Right lung (tissue), 10 donors: ENCODE data around the gene C2CD2. TPM values are rescaled to one million over a fixed set of nuclear protein-coding genes. Genes with fewer than 3 reads are reported as not detected.
"Not testable (repeated sequence)": the region's sequence is repeated elsewhere in the genome, so short reads cannot be mapped to it uniquely, and the experiment has no call there.

Experiments used
- DNase-seq, 2 donors: peaks; one replicate each; pipeline ENCODE4 v3.0.0-alpha.2; 2013
- long read RNA-seq, 8 donors: transcript quantifications; one replicate each; lab custom pipeline, GENCODE V29; 2026
- polyA plus RNA-seq, 5 donors: library from polyadenylated mRNA; unstranded; fragments of 120-200 nt; gene quantifications; one replicate each; pipeline versions ENCODE4 v1.2.1 to v1.2.3, GENCODE V29; 2013; ENCODE audit warnings: inconsistent platforms in 1 of 5, low replicate concordance in 1 of 5; ENCODE audit not compliant: insufficient read length in 5 of 5, insufficient read depth in 1 of 5

The C2CD2 gene
- polyA plus RNA-seq: 10 to 100 TPM; 13.8 to 23.3 (median 19.5) TPM
- long read RNA-seq, donor 1: 0 reads
- long read RNA-seq, donor 2: 0 reads
- long read RNA-seq, donor 3, full-length matches to known transcripts: 2 of 2 reads
- long read RNA-seq, donor 3, partial matches to known transcripts: 0 of 2 reads
- long read RNA-seq, donor 3, other reads (novel, unspliced or antisense): 0 of 2 reads
- long read RNA-seq, donor 4, full-length matches to known transcripts: 2 of 2 reads
- long read RNA-seq, donor 4, partial matches to known transcripts: 0 of 2 reads
- long read RNA-seq, donor 4, other reads (novel, unspliced or antisense): 0 of 2 reads
- long read RNA-seq, donor 5, partial matches to known transcripts: 0 of 2 reads
- long read RNA-seq, donor 5, other reads (novel, unspliced or antisense): 0 of 2 reads
- long read RNA-seq, donor 6: 0 reads
- long read RNA-seq, donor 7, full-length matches to known transcripts: 3 of 3 reads
- long read RNA-seq, donor 7, partial matches to known transcripts: 0 of 3 reads
- long read RNA-seq, donor 7, other reads (novel, unspliced or antisense): 0 of 3 reads
- long read RNA-seq, donor 8: 0 reads

DNA sequence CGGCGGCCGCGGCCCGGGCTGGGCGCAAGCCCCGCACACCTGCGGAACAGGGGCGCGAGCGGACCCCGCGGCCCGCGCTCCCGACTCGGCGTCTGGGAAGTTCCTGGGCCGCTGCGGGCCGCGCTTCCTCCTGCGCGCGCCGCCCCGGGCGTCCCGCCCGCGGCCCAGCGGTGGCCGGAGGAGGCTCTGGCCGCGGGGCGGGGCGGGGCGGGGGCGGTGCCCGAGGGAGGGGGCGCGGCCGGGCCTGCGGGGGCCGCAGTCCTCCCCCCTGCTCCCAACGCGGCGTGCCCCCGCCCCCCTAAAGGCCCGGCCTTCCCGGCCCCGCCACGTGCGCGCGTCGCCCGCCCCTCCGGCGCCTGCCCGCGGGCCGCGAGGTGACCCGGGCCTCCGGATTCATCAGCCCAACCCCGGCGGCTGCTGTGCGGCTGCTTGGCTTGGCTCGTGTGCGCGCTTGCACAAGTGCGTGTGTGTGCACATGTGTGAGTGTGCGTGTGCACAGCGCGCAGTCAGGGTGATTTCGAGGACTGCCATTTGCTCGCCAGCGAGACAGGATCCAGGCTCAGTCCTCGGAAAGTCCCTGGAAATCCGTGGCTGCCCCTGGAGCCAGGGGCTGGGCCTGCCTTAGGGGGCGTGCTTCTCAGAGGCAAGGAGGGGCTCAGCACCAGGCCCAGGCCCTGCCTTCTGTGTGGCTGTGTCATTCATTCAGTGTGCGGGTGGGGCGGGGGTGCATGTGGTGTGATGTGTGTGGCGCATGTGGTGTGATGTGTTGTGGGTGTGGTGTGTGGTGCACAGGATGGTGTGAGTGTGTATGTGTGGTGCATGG, at the start of gene C2CD2:
C2CD2 (minus strand) TSS at position 188 of the 823 bp plus-strand sequence. CDS start 370 bp downstream, outside the sequence.
- peak in 1 of 2 donors; percentile 71 for DNase-seq

DNA sequence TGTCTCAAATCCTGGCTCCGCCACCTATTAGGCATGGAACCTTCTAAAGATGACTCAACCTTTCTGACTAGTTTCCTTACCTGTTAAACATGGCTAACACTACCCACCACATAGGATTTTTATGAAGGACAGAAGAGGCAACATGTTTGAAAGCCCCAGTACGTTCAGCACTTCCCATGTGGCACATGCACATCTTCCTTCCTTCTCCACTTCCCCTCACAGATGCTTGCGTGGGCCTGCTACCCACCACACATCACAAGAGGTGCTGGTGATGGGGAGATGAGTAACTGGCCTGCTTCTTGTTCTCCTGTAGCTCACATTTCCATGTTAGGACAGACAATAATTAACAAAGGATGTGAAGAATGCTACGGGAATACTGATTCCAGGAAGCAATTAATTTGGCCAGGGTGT, 49.2 kb upstream of the C2CD2 start:
- DNase-seq: no peak

DNA sequence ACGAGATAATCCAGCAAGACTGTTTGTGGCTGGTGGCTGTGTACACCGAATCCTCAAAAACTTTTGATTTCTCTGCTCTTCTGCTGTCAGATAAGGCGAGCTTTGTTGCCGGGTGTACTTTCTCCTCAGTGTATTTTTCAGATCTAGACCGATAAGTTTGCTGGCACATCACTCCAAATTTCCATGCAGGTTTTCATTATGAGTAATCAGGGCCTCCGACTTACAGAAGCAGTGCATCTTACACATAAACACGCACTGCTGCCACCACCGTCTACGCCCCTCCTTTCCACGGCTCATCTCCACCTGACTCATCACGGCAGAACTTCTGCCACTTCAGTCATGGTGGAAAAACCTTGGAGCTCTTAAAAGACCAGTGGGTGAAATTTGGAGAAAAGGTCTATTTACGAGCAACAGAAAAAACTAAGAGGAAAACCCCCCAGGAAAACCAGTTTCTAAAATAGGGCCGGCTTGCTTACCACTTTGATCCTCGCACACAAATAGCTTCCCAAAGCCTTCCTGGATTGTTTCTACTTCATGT, 48.7 kb upstream of the C2CD2 start:
- DNase-seq: no peak

DNA sequence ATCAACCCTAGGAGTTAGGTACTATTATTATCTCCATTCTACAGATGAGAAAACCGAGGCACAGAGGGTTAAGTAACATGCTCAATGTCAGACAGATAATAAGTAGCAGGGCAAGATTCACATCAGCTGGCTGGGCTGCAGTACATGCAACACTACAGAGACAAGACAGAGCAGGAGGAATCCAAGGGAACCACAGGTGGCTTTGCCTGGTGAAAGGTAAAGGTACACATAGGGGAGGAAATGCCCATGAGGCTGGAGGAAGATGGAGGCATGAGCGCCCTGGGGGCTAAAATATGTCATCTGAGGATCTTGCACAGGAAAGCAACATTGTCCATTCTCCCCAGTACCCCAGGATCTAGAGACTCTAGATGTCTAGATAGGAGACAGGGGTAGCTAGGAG, 48.0 kb upstream of the C2CD2 start:
- no peak for DNase-seq

DNA sequence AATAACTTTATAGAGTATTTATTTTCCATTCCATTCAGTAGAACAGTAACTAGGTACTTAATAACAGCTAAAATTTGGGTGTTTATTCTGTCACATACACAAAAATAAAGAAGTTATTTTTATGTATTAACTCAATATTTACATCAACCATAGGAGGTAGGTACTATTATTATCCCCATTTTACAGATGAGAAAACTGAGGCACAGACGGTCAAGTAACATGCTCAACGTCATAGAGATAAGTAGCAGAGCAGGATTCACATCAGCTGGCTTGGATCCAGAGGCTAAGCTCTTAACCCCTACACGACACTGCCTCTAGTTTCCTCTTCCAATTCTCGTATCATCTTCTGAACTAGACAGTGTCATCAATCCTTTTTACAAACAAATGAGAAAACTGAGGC, 47.1 kb upstream of the C2CD2 start:
- no peak for DNase-seq

DNA sequence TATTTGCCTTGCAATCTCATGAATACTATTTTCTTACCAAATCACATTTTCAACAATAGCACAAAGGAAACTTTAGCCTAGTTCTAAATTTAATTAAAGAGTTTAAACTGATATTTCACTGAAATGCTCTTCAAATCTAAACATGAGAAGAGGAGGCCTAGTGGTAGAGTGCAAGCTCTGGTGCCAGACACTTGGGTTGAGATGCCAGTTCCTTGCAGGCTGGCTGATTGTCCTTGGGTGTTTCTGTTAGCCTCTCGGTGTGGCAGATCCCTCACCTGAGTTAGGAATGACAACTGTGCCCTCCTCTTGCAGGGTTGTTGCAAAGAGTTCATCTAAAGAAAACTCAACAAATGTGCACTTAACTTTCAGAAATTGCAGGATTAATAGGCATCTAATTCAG, 43.8 kb upstream of the C2CD2 start:
- DNase-seq: no peak

DNA sequence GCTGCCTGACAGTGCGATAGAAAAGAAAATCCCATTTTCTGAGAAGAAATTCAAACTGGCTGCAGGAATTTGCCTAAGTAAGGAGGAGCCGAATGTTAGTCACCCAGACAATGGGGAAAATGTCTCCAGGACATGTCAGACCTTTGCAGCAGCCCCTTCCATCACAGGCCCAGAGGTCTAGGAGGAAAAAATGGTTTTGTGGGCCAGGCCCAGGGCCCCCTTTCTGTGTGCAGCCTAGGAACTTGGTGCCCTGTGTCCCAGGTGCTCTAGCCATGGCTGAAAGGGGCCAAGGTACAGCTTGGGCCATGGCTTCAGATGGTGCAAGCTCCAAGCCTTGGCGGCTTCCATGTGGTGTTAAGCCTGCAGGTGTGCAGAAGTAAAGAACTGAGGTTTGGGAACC, 41.8 kb upstream of the C2CD2 start:
- DNase-seq: no peak

DNA sequence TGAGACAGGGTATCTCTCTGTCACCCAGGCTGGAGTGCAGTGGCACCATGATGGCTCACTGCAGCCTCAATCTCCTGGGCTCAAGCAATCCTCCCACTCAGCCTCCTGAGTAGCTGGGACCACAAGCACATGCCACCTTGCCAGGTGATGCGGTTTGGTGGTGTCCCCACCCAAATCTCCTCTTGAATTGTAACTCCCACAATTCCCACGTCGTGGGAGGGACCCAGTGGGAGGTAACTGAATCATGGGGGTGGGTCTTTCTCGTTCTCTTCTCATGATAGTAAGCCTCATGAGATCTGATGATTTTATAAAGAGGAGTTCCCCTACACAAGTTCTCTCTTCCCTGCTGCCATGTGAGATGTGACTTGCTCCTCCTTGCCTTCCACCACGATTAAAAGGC, 40.8 kb upstream of the C2CD2 start:
- DNase-seq: not testable (repeated sequence)

DNA sequence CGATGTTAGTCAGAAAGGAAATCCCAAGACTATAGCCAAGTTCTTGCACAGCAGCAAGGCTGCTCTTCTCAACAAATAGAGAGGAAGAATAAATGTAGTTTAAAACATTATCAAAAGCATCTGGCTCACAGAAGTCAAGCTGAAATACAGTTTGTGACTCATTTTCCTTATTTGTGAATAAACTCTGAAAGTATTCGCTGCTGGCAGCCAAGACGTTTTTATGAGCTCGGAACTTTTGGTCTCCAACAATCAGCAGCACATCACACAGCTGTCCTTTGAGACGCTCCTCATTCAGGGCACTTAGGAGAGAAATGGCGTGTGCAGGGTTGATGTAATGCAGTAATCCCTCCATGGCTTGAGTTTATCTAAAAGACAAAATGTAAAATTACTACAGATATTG, 39.9 kb upstream of the C2CD2 start:
- DNase-seq: no peak

DNA sequence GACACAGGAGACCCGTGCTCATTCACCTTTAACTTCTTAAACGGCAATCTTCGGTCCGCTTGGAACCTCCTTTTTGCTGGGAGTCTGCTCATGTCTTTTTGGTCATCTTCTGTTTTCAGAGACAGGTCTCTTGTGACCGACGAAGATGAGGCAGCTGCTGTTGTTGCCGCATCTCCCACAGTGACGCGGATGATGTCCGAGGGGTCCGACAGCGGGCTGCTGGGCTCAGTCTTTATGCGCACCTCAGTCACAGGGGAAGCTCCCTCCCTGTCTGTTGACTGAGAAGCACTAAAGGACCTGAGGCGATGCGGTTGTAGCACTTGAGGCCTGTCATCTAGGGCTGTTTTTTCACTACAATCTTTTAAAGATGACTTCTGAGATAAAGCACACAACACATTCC, 38.8 kb upstream of the C2CD2 start:
- no peak for DNase-seq

DNA sequence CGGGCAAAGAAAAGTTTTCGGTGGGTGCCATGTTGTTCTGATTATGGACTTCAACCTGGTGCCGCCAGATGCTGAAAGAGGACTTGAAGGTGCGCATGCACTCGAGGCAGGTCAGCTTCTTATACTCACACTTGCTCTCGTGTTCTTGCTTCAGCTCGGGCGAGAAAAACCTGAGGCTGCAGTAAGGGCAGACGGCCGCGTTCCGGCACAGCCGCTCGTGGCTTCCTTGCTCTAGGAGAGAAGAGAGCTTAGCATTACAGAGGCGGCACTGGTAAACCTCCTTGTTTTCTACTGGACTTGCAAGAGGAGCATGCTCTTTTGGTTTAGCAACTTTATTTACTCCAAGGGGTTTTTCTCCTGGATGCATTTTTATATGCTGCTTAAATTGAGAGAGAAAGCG, 37.8 kb upstream of the C2CD2 start:
- DNase-seq: no peak

DNA sequence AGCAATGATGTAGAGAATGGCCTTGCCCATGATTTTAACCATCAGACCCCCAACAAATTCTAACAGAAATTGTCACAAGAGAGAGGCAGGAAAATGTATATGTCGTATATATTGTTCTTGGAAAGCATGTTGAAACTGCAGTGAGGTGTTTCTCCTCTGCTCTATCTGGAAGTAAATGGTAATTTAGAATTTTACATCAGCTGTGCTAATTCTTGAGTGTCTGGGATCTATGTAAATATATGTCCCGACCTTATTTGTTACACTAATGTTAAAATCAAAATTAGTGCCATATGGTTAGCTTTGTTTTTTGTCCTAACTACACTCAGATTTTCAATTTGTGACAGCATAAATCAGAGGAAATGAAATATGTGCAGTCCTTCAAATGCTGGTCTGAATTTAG, 35.9 kb upstream of the C2CD2 start:
- no peak for DNase-seq

DNA sequence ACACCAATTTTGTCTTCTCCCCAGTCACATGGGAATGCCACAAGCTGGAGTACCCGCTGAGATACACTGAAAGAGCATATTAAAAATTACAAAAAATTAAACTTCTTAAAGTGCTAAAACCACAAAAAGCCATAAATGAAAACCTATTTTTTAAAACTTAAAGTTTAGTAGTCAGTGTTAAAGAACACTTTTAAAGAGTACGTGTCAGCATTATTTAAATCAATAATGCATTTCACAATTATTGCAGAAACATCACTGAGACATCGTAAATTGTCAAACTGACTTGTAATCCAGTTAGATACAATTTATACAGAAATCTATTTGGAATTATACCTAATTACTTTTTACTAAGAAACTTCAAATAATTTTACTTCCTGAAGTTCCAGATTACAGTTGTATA, 33.5 kb upstream of the C2CD2 start:
- DNase-seq: no peak

DNA sequence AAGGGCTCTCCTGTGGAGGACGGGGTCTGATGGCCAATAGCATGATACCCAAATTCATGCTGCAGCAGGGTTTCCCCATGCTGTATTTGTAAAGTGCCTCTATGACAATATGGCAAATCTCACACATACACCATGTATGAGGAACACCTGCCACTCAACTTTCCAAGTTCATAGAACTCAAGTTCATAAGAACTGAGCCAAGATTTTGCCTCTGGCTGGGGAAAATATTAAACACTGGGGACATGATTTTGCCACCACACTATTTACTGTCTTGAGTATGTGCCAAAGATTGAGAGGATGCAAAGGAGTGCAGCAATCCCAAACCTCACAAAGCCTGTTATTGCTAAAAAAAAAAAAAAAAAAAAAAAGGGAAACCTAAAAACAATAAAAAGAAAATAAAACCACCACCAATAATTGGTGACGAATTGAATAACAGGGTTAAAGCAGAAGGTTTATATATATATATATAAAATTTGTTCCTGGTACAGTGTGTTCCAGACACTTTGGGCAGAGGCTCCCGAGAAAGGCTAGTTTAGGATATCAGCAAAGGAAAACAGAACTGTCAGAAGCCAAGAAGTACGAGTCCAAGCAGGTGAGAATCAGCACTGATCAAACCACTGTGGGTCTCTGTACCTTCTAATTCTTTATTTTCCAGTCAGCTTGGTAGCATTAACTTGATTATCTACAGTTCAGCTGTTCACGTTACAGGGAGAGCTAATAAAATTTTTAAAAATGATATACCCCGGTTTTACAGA, 32.0 kb upstream of the C2CD2 start:
- no peak for DNase-seq

DNA sequence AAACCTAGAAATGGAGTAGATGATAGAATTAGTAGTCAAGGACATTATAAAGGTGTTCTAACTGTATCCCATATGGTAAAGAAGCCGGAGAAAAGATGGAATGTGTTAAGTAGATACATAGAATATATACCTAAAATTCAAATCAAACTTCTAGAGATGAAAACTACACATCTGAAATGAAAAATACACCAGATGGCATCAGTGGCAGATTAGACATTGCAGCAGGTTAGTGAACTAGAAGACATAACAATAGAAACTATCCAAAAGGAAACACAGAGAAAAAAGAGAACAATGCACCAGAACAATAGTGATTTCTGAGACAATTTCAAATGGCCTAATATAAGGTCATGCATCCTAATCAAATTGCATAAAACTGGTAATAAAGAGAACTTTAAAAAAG, 29.4 kb upstream of the C2CD2 start:
- no peak for DNase-seq

DNA sequence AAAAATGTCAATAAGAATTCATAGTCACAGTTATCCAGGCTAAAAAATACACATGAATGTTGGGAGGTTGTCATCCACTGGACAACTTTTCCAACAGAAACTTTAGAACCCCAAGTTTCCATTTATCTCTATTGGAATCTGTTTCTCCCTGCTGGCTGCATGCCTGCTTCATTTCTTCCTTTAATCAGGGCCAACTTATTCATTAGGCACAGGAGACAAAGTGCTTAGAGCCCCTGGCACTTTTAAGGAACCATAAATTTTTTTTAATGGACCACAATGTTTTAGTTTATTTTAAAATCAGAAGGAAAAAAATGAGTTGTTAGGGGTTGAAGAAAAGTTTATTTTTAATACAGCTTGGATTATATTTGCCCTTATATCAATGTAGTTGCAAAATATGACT, 26.7 kb upstream of the C2CD2 start:
- DNase-seq: no peak

DNA sequence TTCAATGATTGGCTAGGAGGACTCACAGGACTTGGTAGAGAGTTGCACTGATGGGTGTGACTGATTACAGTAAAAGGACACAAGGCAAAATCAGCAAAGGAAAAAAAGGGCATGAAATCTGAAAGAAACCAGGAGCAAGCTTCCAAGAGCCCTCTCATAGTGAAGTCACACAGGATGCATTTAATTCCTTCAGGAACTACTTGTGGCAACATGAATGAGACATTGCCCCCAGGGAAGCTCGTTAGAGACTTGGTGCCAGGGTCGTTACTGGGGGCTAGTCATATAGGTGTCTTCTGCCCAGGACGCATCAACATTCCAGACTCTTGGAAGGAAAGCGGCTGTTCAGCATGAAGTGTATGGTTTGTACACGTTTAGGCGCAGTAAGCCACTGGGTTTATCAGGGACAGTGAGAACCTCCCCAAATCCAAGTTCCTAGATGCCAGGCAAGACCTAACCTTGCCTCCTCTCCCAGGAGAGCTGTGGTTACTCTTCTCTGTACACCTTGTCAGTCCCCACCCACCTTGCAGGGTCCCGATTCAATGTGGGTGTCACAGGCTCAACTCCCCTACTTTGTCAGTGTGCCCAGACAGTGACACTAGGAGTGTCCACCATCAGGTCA, 26.0 kb upstream of the C2CD2 start:
- no peak for DNase-seq

DNA sequence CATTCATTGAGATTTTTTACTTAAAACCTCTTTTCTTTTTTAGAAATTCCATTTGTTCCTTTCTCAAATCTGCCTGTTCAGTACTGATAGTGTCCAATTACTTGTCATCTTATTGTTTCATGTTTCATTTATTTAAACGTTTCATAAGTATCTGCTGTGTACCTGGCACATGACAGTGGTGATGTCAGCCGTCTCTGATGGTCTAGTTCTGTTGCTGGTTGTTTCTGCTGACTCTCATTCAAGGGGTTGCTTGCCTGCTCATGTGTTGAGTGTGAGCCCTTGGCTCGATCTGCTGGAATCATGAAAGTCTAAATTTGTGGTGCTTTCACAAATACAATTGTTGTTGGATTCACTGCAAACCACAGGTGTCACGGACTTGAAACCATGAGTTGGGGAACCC, 25.5 kb upstream of the C2CD2 start:
- DNase-seq: no peak

DNA sequence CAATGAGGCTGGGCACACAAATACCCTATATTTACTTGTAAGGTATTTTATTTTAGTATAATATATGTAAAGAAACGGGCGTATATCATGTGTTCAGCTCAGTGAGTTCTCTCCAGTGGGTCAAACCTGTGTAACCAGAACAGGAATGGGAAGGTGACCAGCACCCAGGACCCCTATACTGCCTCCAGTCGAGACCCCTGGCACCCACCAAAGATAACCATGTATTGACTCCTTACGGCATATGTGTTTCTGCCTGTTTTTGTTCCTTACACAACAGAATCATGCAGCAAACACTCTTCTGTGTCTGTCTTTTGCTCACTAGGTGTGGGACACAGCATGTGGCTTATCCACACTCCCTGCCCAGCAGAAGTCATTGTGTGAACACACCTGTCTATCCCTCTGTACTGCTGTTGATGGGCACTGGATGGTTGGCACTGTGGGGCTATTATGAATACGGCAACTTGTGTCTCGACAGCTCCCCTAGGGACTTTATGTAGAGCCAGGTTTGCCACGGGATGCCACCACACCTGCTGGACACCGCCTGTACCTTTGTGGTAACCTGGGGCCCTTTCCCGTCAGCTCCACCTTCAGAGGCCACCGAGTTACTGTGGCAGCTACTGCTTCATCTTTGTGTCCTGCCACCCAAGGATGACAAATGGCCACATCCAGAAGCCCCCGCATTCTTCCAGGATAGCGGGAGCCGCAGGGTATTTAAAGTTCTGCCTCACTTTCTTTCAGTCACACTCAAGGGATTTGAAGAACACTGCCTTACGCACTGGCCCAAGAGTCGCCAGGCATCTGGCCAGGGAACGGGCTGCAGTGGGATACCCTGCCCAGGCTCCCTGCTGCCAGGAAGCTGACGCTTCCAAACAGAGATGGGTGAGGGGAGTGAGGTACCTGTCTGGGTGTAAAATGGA, 23.5 kb upstream of the C2CD2 start:
- no peak for DNase-seq

DNA sequence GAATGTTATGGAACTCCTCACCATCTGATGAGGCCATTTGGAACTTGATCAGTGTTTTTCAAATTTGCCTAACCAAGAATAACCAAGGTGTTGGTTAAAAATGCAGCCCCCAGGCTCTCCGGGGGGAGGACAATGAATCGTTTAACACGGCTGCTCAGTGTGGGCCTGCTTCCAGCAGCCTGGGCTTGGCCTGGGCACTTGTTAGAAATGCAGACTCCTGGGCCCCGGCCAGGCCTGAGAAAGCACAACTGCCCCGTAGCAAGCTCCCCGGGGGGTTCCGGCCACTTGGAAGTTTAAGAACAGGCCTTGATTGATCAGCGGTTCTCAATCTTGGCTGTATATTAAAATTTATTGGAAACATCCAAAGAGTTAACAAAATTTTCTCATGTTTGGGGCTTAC, 22.8 kb upstream of the C2CD2 start:
- no peak for DNase-seq
